ENCODE results near the gene TRIM47. TPM values are rescaled to one million over a fixed set of nuclear protein-coding genes. Genes with fewer than 3 reads are reported as not detected.

Gene TRIM47
- 1 to 10 TPM; 5.8 to 9.1 (median 6.3) TPM for polyA plus RNA-seq (ENCODE audit: insufficient read length in 3 of 3)

GRCh38 chr17:75878174-75878998 lies at the start of gene TRIM47:
TRIM47 (minus strand) TSS chr17:75878581; CDS start chr17:75878548, 33 bp downstream.
- DNase-seq (ENCODE audit: low read depth in 3 of 3, low spot score in 2 of 3): no peak

- DNase-seq (ENCODE audit: low read depth in 3 of 3, low spot score in 2 of 3): no peak
These were observed 49.0 kb upstream of the TRIM47 start for GRCh38 chr17:75927286-75927922.

GRCh38 chr17:75926456-75926855 lies 48.1 kb upstream of the TRIM47 start:
- no peak for DNase-seq (ENCODE audit: low read depth in 3 of 3, low spot score in 2 of 3)

GRCh38 chr17:75925912-75926311 lies 47.5 kb upstream of the TRIM47 start:
- no peak for DNase-seq (ENCODE audit: low read depth in 3 of 3, low spot score in 2 of 3)

GRCh38 chr17:75925103-75925502 lies 46.7 kb upstream of the TRIM47 start:
- no peak for DNase-seq (ENCODE audit: low read depth in 3 of 3, low spot score in 2 of 3)

GRCh38 chr17:75922963-75923874 lies 44.8 kb upstream of the TRIM47 start:
- DNase-seq (ENCODE audit: low read depth in 3 of 3, low spot score in 2 of 3): no peak

- no peak for DNase-seq (ENCODE audit: low read depth in 3 of 3, low spot score in 2 of 3)
These were observed 44.0 kb upstream of the TRIM47 start for GRCh38 chr17:75922173-75922961.

- DNase-seq (ENCODE audit: low read depth in 3 of 3, low spot score in 2 of 3): no peak
These were observed 43.2 kb upstream of the TRIM47 start for GRCh38 chr17:75921596-75921995.

- DNase-seq (ENCODE audit: low read depth in 3 of 3, low spot score in 2 of 3): no peak
These were observed 41.7 kb upstream of the TRIM47 start for GRCh38 chr17:75920045-75920560.

- no peak for DNase-seq (ENCODE audit: low read depth in 3 of 3, low spot score in 2 of 3)
These were observed 41.2 kb upstream of the TRIM47 start for GRCh38 chr17:75919611-75920010.

GRCh38 chr17:75917917-75918445 lies 39.6 kb upstream of the TRIM47 start:
- no peak for DNase-seq (ENCODE audit: low read depth in 3 of 3, low spot score in 2 of 3)

- no peak for DNase-seq (ENCODE audit: low read depth in 3 of 3, low spot score in 2 of 3)
These were observed 38.9 kb upstream of the TRIM47 start for GRCh38 chr17:75917141-75917916.

GRCh38 chr17:75915268-75915667 lies 36.9 kb upstream of the TRIM47 start:
- no peak for DNase-seq (ENCODE audit: low read depth in 3 of 3, low spot score in 2 of 3)

- DNase-seq (ENCODE audit: low read depth in 3 of 3, low spot score in 2 of 3): no peak
These were observed 36.4 kb upstream of the TRIM47 start for GRCh38 chr17:75914643-75915267.

- no peak for DNase-seq (ENCODE audit: low read depth in 3 of 3, low spot score in 2 of 3)
These were observed 35.3 kb upstream of the TRIM47 start for GRCh38 chr17:75913537-75914210.

- DNase-seq (ENCODE audit: low read depth in 3 of 3, low spot score in 2 of 3): no peak
These were observed 32.3 kb upstream of the TRIM47 start for GRCh38 chr17:75910699-75911098.

- no peak for DNase-seq (ENCODE audit: low read depth in 3 of 3, low spot score in 2 of 3)
These were observed 31.5 kb upstream of the TRIM47 start for GRCh38 chr17:75909812-75910274.
